ENCODE data around the gene KCNAB1.

- no peak for TF ChIP-seq EZH2 (IDR thresholded peaks at IDR 0.05; ENCODE audit: low read length, missing control alignments)
- no peak for TF ChIP-seq CTCF (conservative IDR thresholded peaks at IDR 0.05 in 1 of 2, IDR thresholded peaks at IDR 0.05 in 1 of 2; ENCODE audit: low read depth in 1 of 2, low read length in 2 of 2)
Observed at GRCh38 chr3:156351783-156352182, 231.4 kb downstream of the KCNAB1 start.

Measured in fibroblast of lung (primary cell).